Measurements from ENCODE around the gene MYBPH.

The MYBPH gene

GRCh38 chr1:203162403-203162802, 13.2 kb downstream of the MYBPH start:
- Histone ChIP-seq H3K9me3 (ENCODE audit: insufficient read depth, low read length) (no peaks in the 10 kb centered on the region), H3K4me2 (ENCODE audit: low read length) (no peak overlapping the region), H3K9ac (ENCODE audit: low read length) (no peak overlapping the region), H3K27me3 (ENCODE audit: low read depth, low read length) (peaks cover 75% of the 10 kb centered on the region), H3K36me3 (replicated peaks; ENCODE audit: low read depth, low read length) (no peaks in the 10 kb centered on the region), H3K27ac (ENCODE audit: low read length) (no peak overlapping the region), H3K79me2 (ENCODE audit: low read length) (no peaks in the 10 kb centered on the region), H3K4me3 (ENCODE audit: low read length) (no peak overlapping the region), H4K20me1 (ENCODE audit: insufficient read depth, low read length) (no peaks in the 10 kb centered on the region), H2AFZ (ENCODE audit: low read depth, low read length) (no peak overlapping the region), H3K4me1 (ENCODE audit: low read length) (peaks cover 5% of the 10 kb centered on the region)
- TF ChIP-seq EZH2phosphoT487 (IDR thresholded peaks at IDR 0.05; ENCODE audit: low read depth) (no peak), CTCF (IDR thresholded peaks at IDR 0.05; ENCODE audit: low read depth, low read length) (no peak)

GRCh38 chr1:203161703-203162102, 13.9 kb downstream of the MYBPH start:
- H3K27ac ChIP-seq (ENCODE audit: low read length): no peak overlapping the region
- H4K20me1 ChIP-seq (ENCODE audit: insufficient read depth, low read length): no peaks in the 10 kb centered on the region
- H3K4me3 ChIP-seq (ENCODE audit: low read length): no peak overlapping the region
- H2AFZ ChIP-seq (ENCODE audit: low read depth, low read length): no peak overlapping the region
- H3K27me3 ChIP-seq (ENCODE audit: low read depth, low read length): peaks cover 82% of the 10 kb centered on the region
- H3K9ac ChIP-seq (ENCODE audit: low read length): no peak overlapping the region
- H3K4me1 ChIP-seq (ENCODE audit: low read length): peaks cover 5% of the 10 kb centered on the region
- no peaks in the 10 kb centered on the region for H3K9me3 ChIP-seq (ENCODE audit: insufficient read depth, low read length)
- H3K79me2 ChIP-seq (ENCODE audit: low read length): no peaks in the 10 kb centered on the region
- TF ChIP-seq CTCF (IDR thresholded peaks at IDR 0.05; ENCODE audit: low read depth, low read length) (no peak), EZH2phosphoT487 (IDR thresholded peaks at IDR 0.05; ENCODE audit: low read depth) (no peak)
- H3K36me3 ChIP-seq (replicated peaks; ENCODE audit: low read depth, low read length): no peaks in the 10 kb centered on the region
- no peak overlapping the region for H3K4me2 ChIP-seq (ENCODE audit: low read length)

- Histone ChIP-seq H3K4me3 (ENCODE audit: low read length) (no peak overlapping the region), H3K27ac (ENCODE audit: low read length) (no peak overlapping the region), H4K20me1 (ENCODE audit: insufficient read depth, low read length) (no peaks in the 10 kb centered on the region), H2AFZ (ENCODE audit: low read depth, low read length) (no peak overlapping the region), H3K4me2 (ENCODE audit: low read length) (no peak overlapping the region), H3K9ac (ENCODE audit: low read length) (no peak overlapping the region), H3K79me2 (ENCODE audit: low read length) (no peaks in the 10 kb centered on the region), H3K27me3 (ENCODE audit: low read depth, low read length) (peaks cover 83% of the 10 kb centered on the region), H3K9me3 (ENCODE audit: insufficient read depth, low read length) (no peaks in the 10 kb centered on the region), H3K4me1 (ENCODE audit: low read length) (peaks cover 5% of the 10 kb centered on the region), H3K36me3 (replicated peaks; ENCODE audit: low read depth, low read length) (no peaks in the 10 kb centered on the region)
- TF ChIP-seq CTCF (IDR thresholded peaks at IDR 0.05; ENCODE audit: low read depth, low read length) (no peak), EZH2phosphoT487 (IDR thresholded peaks at IDR 0.05; ENCODE audit: low read depth) (no peak)
Measured at GRCh38 chr1:203161175-203161574, 14.5 kb downstream of the MYBPH start.

GRCh38 chr1:203159844-203160243, 15.8 kb downstream of the MYBPH start:
- H3K4me1 ChIP-seq (ENCODE audit: low read length): peaks cover 5% of the 10 kb centered on the region
- no peaks in the 10 kb centered on the region for H3K36me3 ChIP-seq (replicated peaks; ENCODE audit: low read depth, low read length)
- no peak overlapping the region for H3K9ac ChIP-seq (ENCODE audit: low read length)
- H2AFZ ChIP-seq (ENCODE audit: low read depth, low read length): no peak overlapping the region
- H3K9me3 ChIP-seq (ENCODE audit: insufficient read depth, low read length): no peaks in the 10 kb centered on the region
- H3K27me3 ChIP-seq (ENCODE audit: low read depth, low read length): peaks cover 90% of the 10 kb centered on the region
- no peaks in the 10 kb centered on the region for H3K79me2 ChIP-seq (ENCODE audit: low read length)
- no peak overlapping the region for H3K4me3 ChIP-seq (ENCODE audit: low read length)
- H4K20me1 ChIP-seq (ENCODE audit: insufficient read depth, low read length): no peaks in the 10 kb centered on the region
- no peak overlapping the region for H3K4me2 ChIP-seq (ENCODE audit: low read length)
- TF ChIP-seq CTCF (IDR thresholded peaks at IDR 0.05; ENCODE audit: low read depth, low read length) (no peak), EZH2phosphoT487 (IDR thresholded peaks at IDR 0.05; ENCODE audit: low read depth) (no peak)
- no peak overlapping the region for H3K27ac ChIP-seq (ENCODE audit: low read length)
